Measurements from ENCODE around the gene SAMD4A. TPM values are rescaled to one million over a fixed set of nuclear protein-coding genes. Genes with fewer than 3 reads are reported as not detected.

SAMD4A gene
- 12.4 and 31.6 TPM in 2 replicates for total RNA-seq

GRCh38 chr14:54566410-54567223, at the start of gene SAMD4A:
SAMD4A (plus strand) TSS chr14:54567128; CDS start chr14:54567917, 789 bp downstream.

Other genes starting within 250 kb of the SAMD4A start
- gene CDKN3, start 170.1 kb upstream of the SAMD4A start, total RNA-seq = 3.4 and 7.5 TPM in 2 replicates
- gene CNIH1, start 125.8 kb upstream of the SAMD4A start, total RNA-seq = 105 and 156 TPM in 2 replicates
- gene GMFB, start 78.1 kb upstream of the SAMD4A start, total RNA-seq = 74.2 and 80.5 TPM in 2 replicates
- 11.8 and 20.2 TPM in 2 replicates for gene CGRRF1, start 57.2 kb upstream of the SAMD4A start, total RNA-seq

All from tracheal epithelial cell (primary cell).